Glomerular visceral epithelial cell (primary cell): ENCODE measurements around the gene ERBB4.

Source experiments
- DNase-seq: peaks from one replicate; pipeline ENCODE4 v3.0.0-alpha.2; 2016; ENCODE audit errors: extremely low spot score

Gene ERBB4

DNA sequence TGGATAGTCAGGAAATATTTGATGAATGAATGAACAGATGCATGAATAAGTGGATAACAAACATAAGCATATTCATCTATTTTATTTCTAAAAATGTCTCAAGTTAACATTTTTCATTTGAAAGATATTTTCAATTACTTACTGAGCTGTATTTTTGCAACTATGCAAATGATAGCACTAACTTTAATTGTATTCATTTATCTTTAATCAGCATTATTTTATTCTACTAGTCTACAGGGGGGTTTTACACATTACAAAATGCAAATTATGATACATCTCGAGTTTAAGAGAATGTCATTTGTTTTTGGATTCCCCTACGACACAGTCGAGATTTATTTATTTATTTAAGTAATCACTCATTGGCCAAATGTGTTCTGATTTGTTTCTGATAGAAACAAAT is 530.6 kb downstream of the ERBB4 start:
- DNase-seq: no peak

DNA sequence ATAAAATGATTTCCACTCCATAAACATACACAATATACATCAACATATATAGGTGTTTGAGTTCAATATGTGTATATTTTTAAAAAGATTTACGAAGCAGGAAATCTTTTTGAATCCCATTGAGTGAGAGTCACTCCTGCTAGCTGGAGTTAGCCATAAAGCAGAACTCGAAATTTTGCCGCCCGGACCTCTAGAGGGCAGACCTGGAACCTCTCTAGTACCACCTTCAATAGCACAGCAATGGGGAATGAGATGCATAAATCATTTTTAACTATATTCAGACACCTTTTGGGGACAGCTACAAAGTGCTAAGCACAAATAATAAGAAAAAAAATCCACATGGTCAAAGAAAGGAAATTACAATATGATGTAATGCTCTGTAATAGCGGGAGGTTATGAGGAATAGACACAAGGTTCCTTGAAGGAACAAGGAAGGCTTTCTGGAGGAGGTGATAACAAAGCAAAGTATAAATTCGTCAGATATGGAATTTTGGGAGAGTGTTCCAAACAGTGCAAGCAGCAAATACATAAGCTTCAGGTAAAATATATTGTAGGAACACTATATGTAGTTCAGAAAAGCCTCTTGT is 533.4 kb downstream of the ERBB4 start:
- peak; percentile 47 for DNase-seq

GRCh38 chr2:212001325-212001724 is 537.3 kb downstream of the ERBB4 start:
- no peak for DNase-seq

DNA sequence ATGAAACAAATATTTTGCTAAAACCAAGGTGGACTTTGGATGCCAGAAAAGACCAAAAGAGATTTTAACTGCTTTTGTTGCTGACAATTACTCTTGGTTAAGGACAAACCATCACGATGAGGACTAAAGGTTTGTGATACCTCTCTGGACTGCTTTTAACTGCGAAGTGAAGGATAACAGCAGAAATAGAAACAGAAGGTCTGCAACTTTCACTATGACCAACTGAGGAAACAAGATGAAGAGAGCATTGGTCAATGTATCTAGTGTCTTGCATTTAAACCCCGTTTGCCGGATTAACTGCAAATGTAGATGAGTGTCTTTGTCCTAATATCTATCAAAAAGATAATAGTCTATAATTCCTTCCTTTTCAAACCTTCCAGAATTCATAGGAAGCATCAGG is 541.7 kb downstream of the ERBB4 start:
- DNase-seq: no peak

DNA sequence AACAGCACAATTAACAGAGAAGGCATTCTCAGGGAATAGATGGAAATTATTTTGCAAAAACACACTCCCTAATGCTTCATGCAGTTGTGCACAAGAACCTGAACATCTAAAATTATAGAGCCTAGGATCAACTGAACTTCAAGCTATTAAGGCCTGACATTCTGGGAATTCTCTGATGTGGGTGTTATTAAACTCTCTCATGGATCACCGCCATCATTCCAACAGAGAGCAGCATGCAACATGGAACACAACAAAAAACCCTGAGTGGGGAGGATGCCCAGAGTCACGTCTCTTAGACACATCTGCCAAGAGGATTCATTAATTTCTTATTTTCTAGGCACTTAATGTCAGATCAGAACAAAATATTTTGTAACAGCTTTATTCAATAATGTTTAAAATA is 543.8 kb downstream of the ERBB4 start:
- no peak for DNase-seq

- no peak for DNase-seq
These were observed 548.3 kb downstream of the ERBB4 start for GRCh38 chr2:211990335-211990734.

GRCh38 chr2:211986313-211986712 is 552.3 kb downstream of the ERBB4 start:
- DNase-seq: no peak

DNA sequence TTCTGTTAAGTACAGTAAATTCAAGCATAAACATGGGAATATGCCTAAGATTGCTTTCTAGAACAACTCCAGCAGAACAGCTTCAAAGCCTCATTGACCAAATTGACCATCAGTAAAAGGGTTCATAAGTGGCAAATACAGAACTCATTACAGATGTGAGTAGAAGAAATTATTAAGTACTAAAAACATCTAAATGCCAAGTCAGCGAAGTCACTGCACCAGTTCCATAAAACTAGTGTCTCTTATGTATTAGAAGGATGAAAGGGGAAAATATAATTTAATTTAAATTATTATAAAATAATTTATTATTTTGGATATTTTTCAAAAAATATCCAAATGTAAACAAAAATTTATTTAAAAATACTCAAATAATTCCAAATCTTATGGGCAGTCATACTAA is 553.2 kb downstream of the ERBB4 start:
- no peak for DNase-seq

GRCh38 chr2:211982162-211982561 is 556.4 kb downstream of the ERBB4 start:
- no peak for DNase-seq

DNA sequence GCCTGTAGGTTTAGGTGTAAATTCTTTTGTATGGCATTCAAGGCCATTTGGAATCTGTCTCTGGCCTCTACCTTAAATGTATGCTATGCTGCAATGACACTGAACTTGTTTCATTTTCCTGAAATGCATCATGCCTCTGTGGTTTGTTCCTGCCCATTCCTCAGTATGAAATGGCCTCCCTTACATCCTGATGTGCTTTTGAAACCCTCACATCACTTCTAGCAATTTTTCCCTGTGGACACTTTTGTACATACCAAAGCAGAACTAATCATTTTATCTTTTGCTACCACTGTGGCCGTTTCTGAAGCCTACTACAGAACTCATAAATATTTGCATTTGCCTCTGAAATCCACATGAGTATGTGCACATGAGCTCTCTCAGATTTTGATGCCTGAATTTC is 557.2 kb downstream of the ERBB4 start:
- DNase-seq: no peak

- DNase-seq: no peak
These were observed 562.5 kb downstream of the ERBB4 start for GRCh38 chr2:211976076-211976475.

DNA sequence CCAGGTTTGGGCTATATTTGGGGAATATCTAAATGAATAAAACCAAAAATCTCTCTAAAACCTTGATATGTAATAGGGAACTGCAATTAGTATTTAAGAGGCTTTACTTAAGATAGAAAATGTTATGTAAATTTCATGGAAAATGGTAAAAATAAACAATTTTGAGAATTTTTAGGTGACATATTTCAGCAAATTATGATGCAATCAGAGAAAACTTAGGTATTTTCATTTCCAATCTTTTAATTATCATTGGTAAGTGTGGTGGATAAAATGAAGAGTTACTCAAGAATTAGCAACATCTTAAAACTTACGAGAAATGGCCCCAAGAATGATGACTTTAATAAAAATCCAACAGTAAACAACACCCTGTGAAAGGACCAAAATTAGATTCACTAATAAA is 571.4 kb downstream of the ERBB4 start:
- DNase-seq: no peak

- no peak for DNase-seq
These were observed 574.6 kb downstream of the ERBB4 start for GRCh38 chr2:211963969-211964368.

DNA sequence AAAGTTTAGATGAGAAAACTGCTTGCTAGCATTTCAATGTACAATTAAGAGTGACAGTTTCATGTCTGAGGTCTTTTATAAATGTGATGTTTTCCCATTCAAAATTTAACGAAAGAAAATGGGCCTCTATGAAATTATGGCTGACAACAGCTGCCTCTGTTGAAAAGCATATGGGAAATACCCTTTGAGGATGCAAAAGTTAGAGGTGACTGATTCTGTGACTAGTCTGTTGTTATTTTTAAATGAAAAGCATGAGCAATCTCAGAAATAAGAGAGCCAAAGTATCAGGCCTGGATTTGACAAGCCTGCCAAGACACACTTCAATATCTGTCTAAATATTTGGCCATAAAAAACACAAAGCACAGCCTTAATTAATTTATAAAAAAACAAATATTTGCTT is 580.8 kb downstream of the ERBB4 start:
- no peak for DNase-seq

DNA sequence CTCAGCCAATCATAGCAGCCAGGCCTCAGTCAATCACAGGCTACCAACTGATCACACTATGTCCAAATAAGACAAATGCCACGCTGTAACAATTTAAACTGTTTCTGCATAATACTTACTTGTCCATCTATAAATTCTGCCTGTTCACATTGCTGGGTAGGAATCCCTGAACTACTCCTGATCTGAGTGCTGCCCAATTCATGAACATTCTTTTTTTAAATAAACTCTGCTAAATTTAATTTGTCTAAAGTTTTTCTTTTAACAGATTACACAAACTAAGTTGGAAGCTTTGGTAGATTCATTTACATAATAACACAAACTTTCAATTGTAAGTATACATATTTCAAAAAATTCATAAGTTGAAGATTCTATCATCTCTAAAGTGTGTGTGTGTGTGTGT is 583.0 kb downstream of the ERBB4 start:
- DNase-seq: no peak

DNA sequence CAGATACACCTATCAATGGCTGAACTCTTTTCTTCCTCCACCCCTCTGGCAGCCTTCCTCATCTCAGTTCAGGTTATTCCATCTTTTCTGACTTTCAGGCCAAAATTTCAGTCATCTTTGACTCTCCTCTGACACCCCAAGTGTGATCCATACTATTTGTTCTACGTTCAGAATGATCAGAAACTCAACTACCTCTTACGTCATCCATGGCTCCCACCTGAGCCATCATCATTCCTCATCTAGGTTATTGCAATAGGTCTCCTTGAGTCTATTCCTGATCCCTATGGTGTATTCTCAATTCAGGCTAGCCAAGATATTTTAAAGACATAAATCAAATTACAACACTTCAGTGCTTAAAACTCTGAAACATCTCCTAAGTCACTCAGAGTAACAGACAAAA is 589.7 kb downstream of the ERBB4 start:
- no peak for DNase-seq

DNA sequence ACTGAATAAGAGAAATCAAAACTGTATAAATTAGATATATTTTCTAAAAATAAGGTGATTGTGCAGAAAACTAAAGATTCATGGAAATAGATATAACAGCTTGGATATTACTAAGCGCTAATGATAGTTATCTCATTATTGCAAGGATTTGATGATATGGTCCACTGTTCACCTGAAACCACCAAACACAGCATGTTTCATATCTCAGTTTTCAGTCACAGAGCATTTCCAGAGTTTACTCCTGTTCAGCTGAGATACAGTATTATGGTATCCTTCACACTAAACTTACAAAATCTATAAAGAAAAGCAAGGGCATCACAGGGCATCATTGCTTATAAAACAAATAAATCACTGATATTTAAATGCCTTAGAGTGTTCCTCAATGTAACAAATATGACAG is 591.6 kb downstream of the ERBB4 start:
- DNase-seq: no peak

DNA sequence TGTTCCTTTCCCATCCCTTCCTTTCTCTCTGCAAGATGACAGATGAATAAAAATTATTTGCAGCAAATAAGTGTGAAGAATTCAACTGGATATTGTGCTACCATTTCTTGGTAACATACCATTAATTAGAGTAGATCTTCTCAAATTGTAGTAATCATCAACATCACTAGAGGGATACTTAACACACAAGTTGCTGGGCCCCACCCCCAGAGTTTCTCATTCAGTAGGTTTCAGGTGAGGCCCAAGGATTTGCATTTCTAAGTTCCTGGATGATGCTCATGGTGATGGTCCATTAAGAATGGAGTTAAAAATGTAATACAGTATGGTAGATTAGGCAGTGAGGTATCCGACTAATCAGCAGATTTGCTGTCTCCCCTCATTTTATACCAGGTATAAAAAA is 594.0 kb downstream of the ERBB4 start:
- no peak for DNase-seq

DNA sequence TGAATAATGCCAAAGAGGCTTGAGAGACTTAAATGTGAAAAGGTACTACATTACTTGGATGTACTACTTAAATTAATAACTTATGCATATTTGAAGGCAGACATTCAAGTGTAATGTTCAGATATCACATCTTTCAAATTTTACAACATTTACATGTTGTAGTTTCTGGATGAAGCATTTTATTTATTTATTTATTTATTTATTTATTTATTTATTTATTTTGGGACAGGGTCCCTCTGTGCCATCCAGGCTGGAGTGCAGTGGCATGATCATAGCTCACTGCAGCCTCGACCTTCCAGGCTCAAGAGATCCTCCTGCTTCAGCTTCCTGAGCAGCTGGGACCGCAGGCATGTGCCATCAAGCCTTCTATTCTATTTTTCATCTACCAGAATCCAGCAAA is 596.4 kb downstream of the ERBB4 start:
- DNase-seq: no peak

DNA sequence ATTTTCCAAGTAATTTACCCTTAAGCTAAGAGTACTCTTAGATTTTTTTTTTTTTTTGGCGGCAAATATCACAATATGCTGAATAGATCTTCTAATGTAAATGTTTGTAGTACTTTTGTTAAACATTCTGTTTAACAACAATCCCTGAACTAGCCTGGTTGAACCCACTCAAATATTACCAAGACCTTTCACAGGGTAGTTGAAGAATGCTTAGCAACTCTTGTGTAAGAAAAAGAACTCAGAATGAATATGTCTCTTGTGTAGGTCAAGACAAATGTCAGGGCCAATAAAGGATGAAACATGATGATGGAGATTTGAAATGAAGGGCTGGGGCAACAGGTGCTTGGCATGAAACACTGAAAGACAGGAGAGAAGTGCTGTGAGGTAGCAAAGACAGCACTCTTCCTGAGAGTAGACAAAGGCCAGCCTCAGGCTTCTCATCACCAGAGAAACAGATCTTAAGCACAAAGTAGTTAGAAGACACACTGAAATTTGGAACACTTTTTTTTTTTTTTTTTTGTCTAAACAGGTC is 597.3 kb downstream of the ERBB4 start:
- DNase-seq: no peak

- no peak for DNase-seq
These were observed 599.4 kb downstream of the ERBB4 start for GRCh38 chr2:211939177-211939576.

- no peak for DNase-seq
These were observed 603.8 kb downstream of the ERBB4 start for GRCh38 chr2:211934811-211935210.

- DNase-seq: no peak
These were observed 607.3 kb downstream of the ERBB4 start for GRCh38 chr2:211931314-211931713.

GRCh38 chr2:211930331-211930730 is 608.3 kb downstream of the ERBB4 start:
- no peak for DNase-seq
